ENCODE results near the gene ITGB2. TPM values are rescaled to one million over a fixed set of nuclear protein-coding genes. Genes with fewer than 3 reads are reported as not detected.
"Not testable (repeated sequence)": the region's sequence is repeated elsewhere in the genome, so short reads cannot be mapped to it uniquely, and the experiment has no call there.

ITGB2 gene
- total RNA-seq, 1 donor from 2014 or later: 4.9 TPM

DNA sequence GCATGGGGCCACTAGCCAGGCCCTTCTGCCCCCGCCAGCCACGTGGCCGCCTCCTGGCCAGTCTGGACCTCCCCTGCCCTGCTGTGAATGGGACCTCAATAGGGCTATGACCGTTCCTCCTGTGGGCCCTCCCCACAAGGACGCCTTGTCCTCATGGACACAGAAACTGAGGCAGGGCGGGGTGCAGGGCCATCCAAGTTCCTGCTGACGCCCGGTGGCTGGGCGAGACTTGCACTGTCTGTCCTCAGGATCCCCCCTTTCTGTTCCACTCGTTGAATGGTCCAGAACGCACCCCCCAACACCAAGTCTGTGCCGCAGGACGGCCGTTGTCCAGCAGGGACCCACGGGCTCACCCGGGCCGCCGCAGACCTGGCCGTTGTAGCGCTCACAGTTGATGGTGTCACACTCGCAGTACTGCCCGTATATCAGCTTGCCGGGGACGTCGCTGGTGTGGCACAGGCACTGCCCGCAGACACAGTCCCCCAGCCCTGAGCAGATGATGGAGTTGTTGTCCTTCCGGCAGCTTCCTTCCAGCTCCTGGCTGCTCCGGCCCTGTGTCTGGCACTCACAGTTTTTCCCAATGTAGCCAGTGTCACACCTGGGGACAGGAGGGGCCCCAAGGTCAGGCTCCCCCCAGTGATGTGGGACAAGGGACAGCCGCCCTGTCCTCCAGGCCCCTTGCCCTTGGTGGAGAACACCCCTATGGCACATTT lies 30.9 kb downstream of the ITGB2 start:
- no peak for DNase-seq (ENCODE audit: low spot score in 2 of 2)
- no peak for FAIRE-seq

DNA sequence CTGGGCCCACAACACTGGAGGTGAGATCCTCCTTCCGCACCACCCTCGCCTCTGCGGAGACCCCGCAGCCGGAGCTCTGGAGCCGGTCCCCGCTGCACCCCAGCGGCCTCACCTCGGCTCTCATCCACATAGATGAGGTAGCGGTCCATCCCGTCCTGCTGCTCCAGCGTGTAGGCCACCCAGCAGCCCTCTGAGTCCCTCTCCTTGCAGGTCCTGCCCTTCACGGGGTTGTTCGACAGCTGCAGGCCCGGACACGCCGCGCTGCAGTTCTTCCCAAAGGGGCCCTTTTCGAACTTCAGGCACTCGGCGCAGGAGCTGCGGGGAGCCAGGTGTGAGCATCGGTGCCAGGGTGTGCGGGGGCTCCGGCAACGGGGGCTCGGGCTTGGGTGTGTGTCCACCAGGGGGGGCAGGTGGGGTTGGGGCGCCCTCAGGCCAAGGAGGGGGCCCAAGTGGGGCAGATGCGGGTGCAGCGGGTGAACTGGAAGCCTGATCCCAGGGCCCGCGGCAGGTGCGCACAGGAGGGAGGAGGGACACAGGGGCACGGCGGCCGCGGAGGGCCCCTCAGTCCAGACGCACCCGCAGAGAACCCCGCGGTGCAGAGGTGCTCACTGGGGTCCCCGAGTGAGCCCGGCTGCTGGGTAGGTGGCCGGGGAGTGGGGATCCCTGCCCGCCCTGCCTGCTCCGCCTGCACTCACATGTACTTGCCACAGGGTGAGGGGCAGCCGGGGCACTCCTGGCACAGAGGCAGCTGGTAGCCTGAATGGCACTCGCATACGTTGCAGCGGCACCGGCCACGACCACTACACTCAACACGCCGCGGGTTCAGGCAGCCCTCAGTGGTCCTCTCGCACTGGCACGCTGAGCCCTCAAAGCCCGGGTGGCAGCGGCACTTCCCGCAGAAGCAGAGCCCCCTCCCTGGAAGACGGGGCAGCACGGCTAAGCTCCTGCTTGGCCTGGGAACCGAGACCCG lies 31.8 kb downstream of the ITGB2 start:
- no peak for FAIRE-seq
- DNase-seq (ENCODE audit: low spot score in 2 of 2): no peak

DNA sequence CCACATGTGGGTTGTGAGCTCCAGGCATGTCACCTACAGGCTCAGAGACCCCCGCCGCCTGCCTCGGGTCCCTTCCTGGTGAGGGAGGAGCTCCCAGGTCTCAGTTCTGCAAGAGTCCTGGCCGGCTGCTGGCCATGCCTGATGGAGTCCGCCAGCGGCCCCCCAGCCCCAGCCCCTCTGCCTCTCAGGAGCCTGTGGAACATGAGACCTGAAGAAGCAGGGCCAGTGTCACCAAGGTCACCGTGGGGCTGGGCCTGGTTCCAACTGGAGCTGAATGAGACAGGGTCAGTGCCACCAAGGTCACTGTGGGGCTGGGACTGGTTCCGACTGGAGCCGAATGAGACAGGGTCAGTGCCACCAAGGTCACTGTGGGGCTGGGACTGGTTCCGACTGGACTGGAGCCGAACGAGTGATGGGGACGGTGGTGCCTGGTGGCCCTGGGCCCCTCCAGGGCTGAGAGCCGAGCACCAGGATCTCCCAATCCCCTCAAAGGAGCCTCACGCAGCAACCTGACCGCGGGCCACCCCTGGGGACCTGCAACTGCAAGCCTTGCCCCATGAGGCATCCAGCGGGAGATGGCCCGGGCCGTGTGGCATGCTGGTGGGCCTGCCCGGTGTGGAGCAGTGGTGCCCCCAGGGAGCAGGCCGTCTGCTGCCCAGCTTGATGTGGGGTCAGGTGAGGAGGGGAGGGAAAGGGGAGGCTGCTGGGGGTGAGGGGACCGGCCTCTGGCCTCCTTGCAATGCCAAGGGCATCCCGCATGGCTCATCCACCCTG lies 32.7 kb downstream of the ITGB2 start:
- FAIRE-seq (no peak), DNase-seq (ENCODE audit: low spot score in 2 of 2) (no peak)

DNA sequence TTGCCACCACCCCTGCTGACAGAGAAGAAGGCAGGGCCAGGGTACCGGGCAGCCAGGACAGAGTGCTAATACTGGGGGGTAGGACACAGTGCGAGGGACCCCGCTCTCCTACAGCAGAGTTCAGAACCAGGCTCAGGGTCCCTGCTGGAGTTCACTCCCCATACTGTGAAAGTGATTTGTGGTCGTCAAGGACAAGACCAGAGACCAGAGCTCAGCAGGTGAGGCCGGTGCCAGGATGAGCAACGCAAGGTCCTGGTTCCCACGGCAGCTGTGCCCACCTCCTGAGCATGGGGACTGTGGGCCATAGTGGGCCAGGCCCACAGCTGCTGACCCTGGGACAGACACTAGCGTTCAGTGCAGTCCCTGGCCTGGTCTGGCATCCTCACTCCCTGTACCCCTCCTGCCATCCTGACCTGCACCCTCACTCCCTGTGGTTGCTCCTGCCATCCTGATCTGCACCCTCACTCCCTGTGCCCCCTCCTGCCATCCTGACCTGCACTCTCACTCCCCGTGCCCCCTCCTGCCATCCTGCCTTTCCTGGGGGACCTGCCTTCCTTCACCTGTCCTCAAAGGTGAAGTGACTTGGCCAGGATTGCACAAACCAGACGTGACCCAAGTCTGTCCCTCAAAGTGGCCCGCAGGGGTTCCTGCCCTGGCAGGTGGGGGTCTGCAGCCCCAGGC lies 33.4 kb downstream of the ITGB2 start:
- DNase-seq (ENCODE audit: low spot score in 2 of 2): no peak
- no peak for FAIRE-seq

DNA sequence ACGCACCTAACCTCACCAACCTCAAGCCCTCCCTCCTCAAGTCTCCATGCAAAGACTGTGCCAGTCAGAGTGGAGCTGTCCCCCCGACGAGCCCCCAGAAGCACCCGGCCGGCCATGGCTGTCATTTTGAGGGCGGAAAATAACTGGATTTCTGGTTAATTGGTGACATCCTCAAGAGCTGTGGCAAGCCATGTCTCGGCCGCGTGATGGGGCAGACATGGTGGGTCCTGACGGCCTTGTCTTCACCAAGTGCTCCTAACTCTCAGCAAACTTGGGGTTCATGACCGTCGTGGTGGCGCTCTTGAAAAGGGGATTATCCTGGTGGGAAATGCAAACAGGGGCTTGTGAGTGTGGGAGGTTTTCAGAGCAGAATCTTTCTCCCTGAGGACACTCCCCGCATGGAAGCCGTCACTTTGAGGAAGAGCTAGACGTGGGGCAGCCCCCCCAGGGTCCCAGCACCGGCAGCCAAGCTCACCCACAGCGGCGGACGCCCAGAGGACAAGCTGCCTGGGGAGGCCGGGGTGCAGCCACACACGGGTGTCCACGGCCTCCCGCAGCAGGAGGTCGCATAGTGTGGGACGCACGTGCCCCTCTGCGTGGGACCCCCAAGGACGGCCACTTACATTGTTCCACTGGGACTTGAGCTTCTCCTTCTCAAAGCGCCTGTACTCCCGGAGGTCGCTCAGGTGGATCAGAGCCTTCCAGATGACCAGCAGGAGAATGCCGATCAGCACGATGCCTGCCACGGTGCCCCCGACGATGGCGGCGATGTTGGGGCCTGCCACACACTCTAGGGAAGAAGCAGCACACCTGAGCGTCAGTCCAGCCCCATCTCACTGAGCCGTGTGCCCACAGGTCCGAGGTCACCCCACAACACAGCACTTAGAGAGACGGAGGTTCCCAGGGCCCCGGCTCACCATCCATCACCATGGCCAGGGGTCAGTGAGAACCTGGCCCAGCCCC lies 34.3 kb downstream of the ITGB2 start:
- DNase-seq (ENCODE audit: low spot score in 2 of 2): no peak
- no peak for FAIRE-seq

DNA sequence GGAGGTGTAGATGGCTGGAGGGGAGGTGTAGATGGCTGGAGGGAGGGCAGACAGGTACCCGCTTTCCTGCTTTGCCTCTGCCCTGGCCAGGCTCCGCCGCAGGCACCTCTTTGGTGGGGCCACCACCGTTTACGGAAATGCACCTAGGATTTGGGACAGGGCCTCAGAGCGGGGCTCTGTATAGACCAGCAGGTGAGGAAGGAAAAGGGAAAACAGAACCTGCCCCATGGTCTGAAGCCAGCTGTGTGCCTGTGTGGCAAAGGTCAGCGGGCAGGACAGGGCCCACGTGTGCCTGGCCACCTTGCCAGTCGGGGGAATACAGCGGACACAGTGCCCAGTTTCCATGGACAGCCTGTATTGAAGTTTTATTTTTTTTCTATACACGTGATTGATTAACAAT lies 35.1 kb downstream of the ITGB2 start:
- FAIRE-seq (no peak), DNase-seq (ENCODE audit: low spot score in 2 of 2) (no peak)

DNA sequence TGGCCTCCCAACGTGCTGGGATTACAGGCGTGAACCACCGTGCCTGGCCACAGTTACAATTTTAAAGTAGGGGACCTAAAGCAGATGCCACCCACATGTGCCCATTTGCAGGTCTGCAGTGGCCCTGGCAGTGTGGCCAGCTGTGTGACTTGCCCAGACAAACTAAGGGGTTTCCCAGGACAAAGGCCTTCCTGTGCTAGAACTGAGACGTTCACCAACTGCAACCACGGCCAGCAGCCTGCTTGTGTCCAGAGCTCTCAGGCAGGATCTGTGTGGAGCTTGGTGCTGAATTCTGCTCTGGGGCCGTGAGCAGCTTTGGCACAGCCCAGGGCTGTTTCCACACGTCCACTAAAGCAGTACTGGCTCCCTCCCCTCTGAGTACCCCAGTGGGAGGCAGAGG lies 36.6 kb downstream of the ITGB2 start:
- FAIRE-seq: no peak

DNA sequence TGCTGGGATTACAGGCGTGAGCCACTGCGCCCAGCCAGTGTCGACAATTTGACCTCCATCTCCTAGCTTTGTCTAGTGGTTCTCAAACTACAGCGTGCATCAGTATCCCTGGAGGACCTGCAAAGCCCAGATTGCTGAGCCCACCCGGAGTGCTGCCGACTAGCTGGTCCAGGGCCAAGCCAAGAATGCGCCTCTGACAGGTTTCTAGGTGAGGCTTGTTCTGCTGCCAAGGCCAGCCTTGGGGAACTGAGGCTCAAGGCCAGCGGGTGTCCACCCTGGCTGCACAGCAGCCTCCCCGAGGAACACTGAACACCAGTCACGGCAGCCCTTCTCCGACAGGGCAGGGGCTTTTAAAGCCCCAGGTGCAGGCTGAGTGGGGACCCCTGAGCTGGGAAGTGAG lies 37.4 kb downstream of the ITGB2 start:
- DNase-seq (ENCODE audit: low spot score in 2 of 2) (no peak), FAIRE-seq (no peak)

More for the DNA sequence above, 36.6 kb downstream of the ITGB2 start:
- DNase-seq (ENCODE audit: low spot score in 2 of 2): no peak

DNA sequence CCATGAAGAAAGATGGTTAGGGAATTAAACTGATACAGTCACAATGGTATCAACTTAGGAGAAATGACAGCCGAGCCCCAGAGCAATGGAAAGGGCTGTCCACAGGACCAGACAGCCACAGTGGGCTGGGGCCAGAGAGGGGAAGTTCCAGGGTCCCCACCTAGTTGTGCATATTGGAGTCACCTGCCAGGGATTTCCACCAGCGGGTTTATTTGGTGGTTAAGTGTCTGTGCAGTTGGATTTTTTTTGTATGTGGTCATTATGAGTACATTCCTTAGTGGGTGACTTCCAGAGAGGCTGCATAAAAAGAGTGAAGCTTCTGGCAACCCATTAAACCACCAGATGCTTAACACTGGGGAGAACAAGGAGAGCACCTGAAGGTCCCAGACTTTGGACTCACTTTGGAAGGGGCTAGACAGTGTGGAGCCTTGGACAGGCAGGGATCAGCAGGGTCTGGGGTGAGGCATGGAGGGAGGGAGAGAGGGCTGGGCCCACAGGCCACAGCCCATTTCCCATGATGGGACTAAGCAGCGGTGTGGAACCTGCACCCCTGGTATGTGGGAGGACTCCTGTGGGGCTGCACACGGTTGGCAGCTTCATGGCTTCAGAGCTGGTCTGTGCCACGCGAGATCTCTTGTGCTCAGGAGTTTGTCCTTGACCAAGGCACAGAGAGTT lies 39.4 kb downstream of the ITGB2 start:
- no peak for FAIRE-seq
- DNase-seq (ENCODE audit: low spot score in 2 of 2): no peak

DNA sequence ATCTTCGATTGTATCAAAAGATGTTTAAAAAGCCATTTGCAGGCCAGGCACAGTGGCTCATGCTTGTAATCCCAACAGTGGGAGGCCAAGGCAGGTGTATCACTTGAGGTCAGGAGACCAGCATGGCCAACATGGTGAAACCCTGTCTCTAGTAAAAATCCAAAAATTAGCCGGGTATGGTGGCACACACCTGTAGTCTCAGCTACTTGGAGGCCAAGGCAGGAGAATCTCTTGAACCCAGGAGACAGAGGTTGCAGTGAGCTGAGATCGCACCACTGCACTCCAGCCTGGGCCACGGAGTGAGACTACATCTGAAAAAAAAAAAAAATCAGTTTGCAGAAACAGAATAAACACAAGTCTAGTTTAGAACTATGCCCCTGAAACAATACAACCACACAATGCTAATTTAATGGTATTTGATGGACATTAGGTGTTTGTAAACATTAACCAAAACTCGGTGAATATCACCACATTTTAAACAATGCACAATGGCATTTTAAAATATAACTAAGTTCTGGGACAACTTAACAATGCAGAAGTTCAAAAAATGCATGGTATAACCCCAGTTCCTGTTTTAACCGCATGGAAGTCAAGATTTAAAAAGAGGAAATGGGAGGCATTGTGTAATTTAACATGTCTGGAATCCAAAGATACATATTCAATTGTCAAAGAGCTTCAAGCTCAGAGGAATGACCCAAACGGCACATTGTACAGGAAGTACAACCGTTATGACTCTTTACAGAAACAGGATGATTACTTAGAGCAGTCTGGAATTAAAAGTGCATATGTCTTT lies 40.1 kb downstream of the ITGB2 start:
- FAIRE-seq (no peak), DNase-seq (ENCODE audit: low spot score in 2 of 2) (no peak)

DNA sequence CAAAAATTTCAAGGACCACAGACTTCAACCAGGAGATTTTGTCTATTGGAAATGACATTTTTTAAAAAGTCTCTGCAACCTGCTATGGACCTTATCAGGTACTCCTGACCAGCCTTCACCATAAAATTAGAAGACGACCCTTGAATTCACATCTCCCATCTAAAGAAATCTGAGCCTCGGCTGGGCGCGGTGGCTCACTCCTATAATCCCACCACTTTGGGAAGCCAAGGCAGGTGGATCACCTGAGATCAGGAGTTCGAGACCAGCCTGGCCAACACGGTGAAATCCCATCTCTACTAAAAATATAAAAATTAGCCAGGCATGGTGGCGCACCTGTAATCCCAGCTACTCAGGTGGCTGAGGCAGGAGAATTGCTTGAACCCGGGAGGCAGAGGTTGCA lies 41.5 kb downstream of the ITGB2 start:
- FAIRE-seq; DNase-seq (ENCODE audit: low spot score in 2 of 2): not testable (repeated sequence)

DNA sequence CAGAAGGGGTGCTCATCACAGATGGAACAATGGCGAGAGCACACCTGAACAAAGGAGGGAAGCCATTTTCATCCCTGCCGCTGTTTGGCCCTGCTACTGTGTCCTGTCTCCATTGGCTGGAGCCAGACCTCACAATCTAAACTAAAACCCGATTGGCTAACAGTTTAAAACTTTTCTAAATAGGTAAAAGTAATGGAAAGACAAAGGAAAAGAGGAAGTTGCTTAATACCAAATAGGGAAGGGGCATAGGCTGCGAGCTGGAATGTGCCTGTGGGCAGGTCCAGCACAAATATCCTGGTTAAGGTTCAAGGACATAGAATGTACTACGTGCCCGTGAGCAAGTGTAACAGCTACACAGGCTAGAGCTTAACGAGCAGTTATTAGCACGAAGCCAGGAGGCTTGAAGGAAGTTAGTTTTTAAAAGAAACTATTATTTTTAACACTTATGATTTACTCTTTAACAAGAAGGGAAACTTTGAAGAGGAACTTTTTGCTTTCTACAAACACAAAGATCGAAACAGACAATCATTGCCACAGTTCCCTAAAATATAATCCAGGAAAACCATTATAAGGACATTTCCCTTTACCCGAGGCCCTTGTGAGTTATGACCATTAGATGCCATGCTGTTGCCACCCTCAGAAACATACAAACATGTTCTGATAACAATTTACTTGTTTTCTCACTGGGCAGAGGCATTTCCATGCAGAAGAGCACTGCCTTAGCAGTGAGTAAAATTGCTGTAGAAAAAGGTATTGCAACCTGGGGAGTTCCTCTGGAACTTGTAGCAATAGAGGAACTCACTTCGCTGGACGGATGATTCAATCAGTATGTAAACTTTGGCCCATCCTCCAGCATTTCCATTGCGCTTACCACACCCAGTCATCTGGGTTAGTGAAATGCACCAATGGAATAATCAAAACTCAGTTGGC lies 42.4 kb downstream of the ITGB2 start:
- DNase-seq (ENCODE audit: low spot score in 2 of 2) (no peak), FAIRE-seq (no peak)

DNA sequence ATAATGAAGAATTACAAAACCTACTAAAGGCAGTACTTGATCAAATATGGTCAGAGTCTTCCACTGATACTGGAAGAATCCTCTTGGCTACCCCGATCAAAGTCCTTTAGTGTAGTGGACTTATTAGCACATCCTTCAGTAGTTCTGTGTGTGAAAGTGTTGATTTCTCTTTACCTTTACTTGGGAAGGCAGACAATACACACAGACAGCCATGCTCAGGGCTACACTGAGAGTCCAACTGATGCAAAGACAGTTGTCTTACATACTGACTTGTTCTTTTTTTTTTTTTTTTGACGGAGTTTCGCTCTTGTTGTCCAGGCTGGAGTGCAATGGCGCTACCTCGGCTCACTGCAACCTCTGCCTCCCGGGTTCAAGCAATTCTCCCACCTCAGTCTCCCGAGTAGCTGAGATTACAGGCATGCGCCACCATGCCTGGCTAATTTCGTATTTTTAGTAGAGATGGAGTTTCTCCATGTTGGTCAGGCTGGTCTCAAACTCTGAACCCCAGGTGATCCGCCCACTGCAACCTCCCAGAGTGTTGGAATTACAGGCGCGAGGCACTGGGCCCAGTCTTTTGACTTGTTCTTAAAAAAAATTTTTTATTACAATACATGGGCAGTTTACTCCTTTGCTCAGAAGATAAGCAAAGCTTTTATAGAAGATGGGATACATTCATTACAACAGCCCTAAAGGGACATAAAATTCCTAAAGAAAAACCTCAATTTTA lies 43.7 kb downstream of the ITGB2 start:
- FAIRE-seq: no peak

DNA sequence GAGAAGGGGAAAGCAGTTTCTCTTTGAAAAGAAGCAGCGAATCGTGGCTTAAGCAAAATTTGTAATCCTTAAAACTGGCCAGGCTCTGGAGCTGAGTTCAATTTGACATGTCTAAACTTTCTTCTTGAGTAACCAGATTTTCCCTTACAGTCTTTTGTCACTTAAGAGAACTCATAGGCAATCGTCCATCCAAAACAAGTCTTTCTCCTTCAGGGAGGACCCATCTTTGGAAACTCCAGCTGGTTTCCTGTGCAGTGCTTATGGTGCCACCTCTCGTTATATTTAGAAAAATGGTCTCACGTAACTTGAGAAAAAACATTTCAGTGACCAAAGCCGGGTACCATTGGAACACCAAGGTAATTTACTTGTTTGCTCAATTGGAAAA lies 45.4 kb downstream of the ITGB2 start:
- FAIRE-seq (no peak), DNase-seq (ENCODE audit: low spot score in 2 of 2) (no peak)

More for the DNA sequence above, 43.7 kb downstream of the ITGB2 start:
- no peak for DNase-seq (ENCODE audit: low spot score in 2 of 2)

DNA sequence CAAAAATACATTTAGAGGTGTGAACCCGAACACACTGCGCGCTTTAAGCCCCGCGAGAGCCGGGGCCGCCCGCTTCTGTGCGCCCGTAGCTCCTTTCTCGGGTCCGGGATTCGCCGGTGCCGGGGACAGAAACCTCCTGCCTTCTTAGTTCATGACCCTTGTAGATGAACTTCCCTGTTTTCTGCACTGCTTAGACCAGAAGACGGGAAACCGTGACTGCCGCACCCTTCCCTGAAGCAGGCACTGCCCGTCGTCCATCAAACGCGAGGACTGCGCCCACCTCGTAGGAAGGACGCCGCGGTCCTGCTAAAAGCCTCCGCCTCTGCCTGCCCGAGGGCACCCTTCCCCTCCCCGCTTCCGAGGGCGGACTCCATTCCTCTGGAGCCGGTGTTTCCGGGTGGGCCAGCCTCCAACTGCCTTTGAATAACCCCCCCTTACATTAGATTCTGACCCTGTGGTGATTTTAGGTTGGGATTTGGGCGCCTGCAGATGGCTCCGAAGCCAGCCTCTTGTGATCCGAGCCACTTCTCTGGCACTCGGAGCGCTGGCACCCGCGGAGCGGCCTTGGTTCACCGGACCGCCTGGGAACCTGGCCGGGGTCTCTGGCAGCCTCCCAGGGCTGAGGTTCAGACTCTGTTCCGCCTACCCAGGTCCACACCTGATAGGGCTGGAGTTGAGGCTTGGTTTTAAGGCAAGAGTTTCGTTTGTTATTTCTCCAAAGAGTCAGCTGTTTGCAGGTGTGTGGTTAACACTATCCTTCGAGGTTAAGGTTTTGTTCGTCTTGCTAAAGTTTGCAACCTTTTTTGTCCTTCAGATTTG lies 46.0 kb downstream of the ITGB2 start:
- FAIRE-seq (no peak), DNase-seq (ENCODE audit: low spot score in 2 of 2) (no peak)

DNA sequence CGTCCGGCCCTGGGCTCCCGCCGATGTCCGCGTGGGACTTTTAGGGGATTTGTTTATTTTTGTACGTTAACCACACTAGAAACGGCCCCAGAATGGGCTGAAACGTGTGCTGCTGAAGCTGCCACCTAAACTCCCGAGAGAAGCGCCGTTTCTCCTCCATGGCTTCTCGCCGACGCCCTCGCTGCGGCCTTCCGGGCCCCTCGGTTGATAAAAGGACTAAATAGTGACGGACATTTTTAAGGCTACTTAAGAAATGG lies 46.5 kb downstream of the ITGB2 start:
- FAIRE-seq (no peak), DNase-seq (ENCODE audit: low spot score in 2 of 2) (no peak)

Measured in frontal cortex (tissue), 4 donors.